ENCODE data around the gene ALAS1.

The ALAS1 gene

GRCh38 chr3:52256159-52256558, 58.2 kb downstream of the ALAS1 start:
- DNase-seq = no peak

GRCh38 chr3:52256622-52257021, 58.7 kb downstream of the ALAS1 start:
- DNase-seq = no peak

GRCh38 chr3:52257911-52258310, 60.0 kb downstream of the ALAS1 start:
- no peak for DNase-seq

- no peak for DNase-seq
Measured at GRCh38 chr3:52259035-52259434, 61.1 kb downstream of the ALAS1 start.

- DNase-seq = no peak
Measured at GRCh38 chr3:52259448-52259847, 61.5 kb downstream of the ALAS1 start.

- DNase-seq = no peak
Measured at GRCh38 chr3:52262447-52262846, 64.5 kb downstream of the ALAS1 start.
